Left lung (tissue), 10 donors: Measurements from ENCODE around the gene PRKG1. TPM values are rescaled to one million over a fixed set of nuclear protein-coding genes. Genes with fewer than 3 reads are reported as not detected.
"Not testable (repeated sequence)": the region's sequence is repeated elsewhere in the genome, so short reads cannot be mapped to it uniquely, and the experiment has no call there.

Experiments used
- ATAC-seq: fragments of 200-7000 bp; cut with Tn5 transposase; one replicate; pipeline ENCODE4 v1.9.1; 2020; ENCODE audit warnings: moderate library complexity
- DNase-seq, 4 donors: peaks; one replicate each; pipeline ENCODE4 v3.0.0-alpha.2; 2013 to 2020
- H3K27ac ChIP-seq, 2 donors: fragments of 200-600 bp; sonication (generic) in 1 of 2; one replicate each; pipeline versions ENCODE4 v1.5.0 to v1.8.0; 2020 to 2021
- H3K27me3 ChIP-seq, 2 donors: fragments of 200-600 bp; sonication (generic) in 1 of 2; one replicate each; pipeline versions ENCODE4 v1.5.0 to v1.8.0; 2020 to 2021
- H3K36me3 ChIP-seq, 2 donors: fragments of 200-600 bp; sonication (generic) in 1 of 2; one replicate each; pipeline versions ENCODE4 v1.5.0 to v1.8.0; 2020 to 2021
- H3K4me1 ChIP-seq, 2 donors: fragments of 200-600 bp; one replicate each; pipeline ENCODE4 v1.8.0; 2021
- H3K4me3 ChIP-seq, 2 donors: fragments of 200-600 bp; sonication (generic) in 1 of 2; one replicate each; pipeline versions ENCODE4 v1.5.0 to v1.8.0; 2020 to 2021; ENCODE audit warnings: mild to moderate bottlenecking in 1 of 2
- H3K9me3 ChIP-seq, 2 donors: fragments of 200-600 bp; sonication (generic) in 1 of 2; one replicate each; pipeline versions ENCODE4 v1.5.0 to v1.8.0; 2020 to 2021
- intact Hi-C, 2 donors: fragments of 100-400 bp; cut with DNase I; formaldehyde crosslinking; loops; one replicate each; pipeline versions ENCODE4 v1.11.2 to v1.14.2; 2022
- polyA plus RNA-seq, 6 donors: library from polyadenylated mRNA; unstranded; fragments of 120-200 nt; gene quantifications; one replicate each; pipeline ENCODE4 v1.2.1, GENCODE V29; 2013; ENCODE audit not compliant: insufficient read length in 6 of 6
- total RNA-seq, 2 donors: library from RNA; stranded (reverse); fragmentation: NEBNext Ultra II Directional; extraction: Animal tissue kit (Norgen Biotek cat#: 25700); gene quantifications; one replicate each; pipeline ENCODE4 v1.2.1, GENCODE V29; 2021
- TF ChIP-seq, protein P1 (sequence below), 2 donors: fragments of 200-600 bp; sonication (generic) in 1 of 2; IDR thresholded peaks; one replicate each; pipeline versions ENCODE4 v1.5.0 to v1.8.0; 2021; ENCODE audit warnings: antibody characterized with exemption in 2 of 2
- donor health status: DM: no; HTN: yes; CAD: no.
- donor health status: DM: no; HTN: no; CAD: no.

The PRKG1 gene
- total and polyA plus RNA-seq, 8 donors, result 15.6 to 29.0 (median 17.8) TPM

GRCh38 chr10:51574248-51575048, 500.2 kb downstream of the PRKG1 start:
- TF ChIP-seq, protein P1, sequence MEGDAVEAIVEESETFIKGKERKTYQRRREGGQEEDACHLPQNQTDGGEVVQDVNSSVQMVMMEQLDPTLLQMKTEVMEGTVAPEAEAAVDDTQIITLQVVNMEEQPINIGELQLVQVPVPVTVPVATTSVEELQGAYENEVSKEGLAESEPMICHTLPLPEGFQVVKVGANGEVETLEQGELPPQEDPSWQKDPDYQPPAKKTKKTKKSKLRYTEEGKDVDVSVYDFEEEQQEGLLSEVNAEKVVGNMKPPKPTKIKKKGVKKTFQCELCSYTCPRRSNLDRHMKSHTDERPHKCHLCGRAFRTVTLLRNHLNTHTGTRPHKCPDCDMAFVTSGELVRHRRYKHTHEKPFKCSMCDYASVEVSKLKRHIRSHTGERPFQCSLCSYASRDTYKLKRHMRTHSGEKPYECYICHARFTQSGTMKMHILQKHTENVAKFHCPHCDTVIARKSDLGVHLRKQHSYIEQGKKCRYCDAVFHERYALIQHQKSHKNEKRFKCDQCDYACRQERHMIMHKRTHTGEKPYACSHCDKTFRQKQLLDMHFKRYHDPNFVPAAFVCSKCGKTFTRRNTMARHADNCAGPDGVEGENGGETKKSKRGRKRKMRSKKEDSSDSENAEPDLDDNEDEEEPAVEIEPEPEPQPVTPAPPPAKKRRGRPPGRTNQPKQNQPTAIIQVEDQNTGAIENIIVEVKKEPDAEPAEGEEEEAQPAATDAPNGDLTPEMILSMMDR (IDR thresholded peaks at IDR 0.05), result no peak
- H3K4me3 ChIP-seq, result no peak overlapping the region
- no peak for ATAC-seq
- no peaks in the 10 kb centered on the region for H3K27me3 ChIP-seq
- no peak overlapping the region for H3K27ac ChIP-seq
- no peaks in the 10 kb centered on the region for H3K36me3 ChIP-seq
- intact Hi-C loops, result no loop called here
- H3K4me1 ChIP-seq, result no peaks in the 10 kb centered on the region
- DNase-seq, result no peak
- no peaks in the 10 kb centered on the region for H3K9me3 ChIP-seq

DNA sequence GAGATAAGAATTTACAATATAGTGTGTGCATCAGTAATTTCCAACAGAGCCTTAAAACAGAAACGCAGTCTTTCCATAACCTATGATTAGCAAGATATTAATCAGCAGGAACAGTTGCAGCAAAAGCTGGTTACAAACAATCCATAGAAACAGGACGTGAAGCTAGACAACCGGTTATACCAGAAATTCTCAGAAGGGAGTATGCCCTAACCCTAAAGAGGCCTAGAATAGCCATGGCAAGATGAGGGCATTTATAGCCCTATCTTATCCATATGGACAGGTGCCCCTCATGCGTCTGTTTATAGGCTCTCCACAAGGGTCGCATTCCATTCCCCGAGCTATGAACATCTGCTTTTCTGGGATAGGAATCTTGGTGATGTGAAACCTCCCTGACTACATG, 506.9 kb downstream of the PRKG1 start:
- intact Hi-C loops, H3K4me1 ChIP-seq, DNase-seq, H3K36me3 ChIP-seq, H3K4me3 ChIP-seq, H3K27ac ChIP-seq, H3K27me3 ChIP-seq, ATAC-seq: not testable (repeated sequence)
- peaks cover 0 to 10% of the 10 kb centered on the region in 2 donors for H3K9me3 ChIP-seq

- no peaks in the 10 kb centered on the region for H3K4me1 ChIP-seq
- intact Hi-C loops, result no loop called here
- TF ChIP-seq, protein P1 (IDR thresholded peaks at IDR 0.05), result no peak
- no peaks in the 10 kb centered on the region for H3K27me3 ChIP-seq
- H3K9me3 ChIP-seq, result peaks cover 0 to 10% of the 10 kb centered on the region in 2 donors
- H3K4me3 ChIP-seq, result no peak overlapping the region
- no peaks in the 10 kb centered on the region for H3K36me3 ChIP-seq
- no peak for DNase-seq
- H3K27ac ChIP-seq, result no peak overlapping the region
- ATAC-seq, result no peak
Measured at GRCh38 chr10:51583976-51584375, 509.7 kb downstream of the PRKG1 start.

- intact Hi-C loops, result no loop called here
- Histone ChIP-seq H3K36me3 (no peaks in the 10 kb centered on the region), H3K27ac (no peak overlapping the region), H3K27me3 (no peaks in the 10 kb centered on the region), H3K4me1 (no peaks in the 10 kb centered on the region), H3K9me3 (peaks cover 0 to 9% of the 10 kb centered on the region in 2 donors), H3K4me3 (no peak overlapping the region)
- ATAC-seq (no peak), DNase-seq (no peak)
- TF ChIP-seq, protein P1 (IDR thresholded peaks at IDR 0.05), result no peak
Measured at GRCh38 chr10:51585742-51586141, 511.5 kb downstream of the PRKG1 start.

DNA sequence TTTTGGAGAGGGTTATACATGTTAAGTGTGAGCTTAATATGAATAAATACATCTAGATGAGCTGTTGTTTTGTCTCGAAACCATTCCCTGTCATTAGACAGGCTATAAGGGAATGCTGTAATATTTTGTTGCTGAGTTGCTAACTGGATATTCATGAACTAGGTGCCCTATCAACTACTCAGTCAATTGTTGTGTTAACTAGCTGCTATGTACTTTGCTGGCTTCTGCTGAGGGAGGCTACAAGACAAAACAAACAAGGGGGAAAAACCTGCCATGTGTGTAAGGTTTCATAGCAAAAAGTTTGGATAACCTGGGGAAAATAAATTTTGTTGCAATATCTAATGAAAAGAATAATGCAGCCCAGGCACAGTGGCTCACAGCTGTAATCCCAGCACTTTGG, 514.7 kb downstream of the PRKG1 start:
- intact Hi-C loops, result no loop called here

More for the DNA sequence above, 514.7 kb downstream of the PRKG1 start:
- Histone ChIP-seq H3K27ac (no peak overlapping the region), H3K4me1 (no peaks in the 10 kb centered on the region), H3K9me3 (no peaks in the 10 kb centered on the region), H3K4me3 (no peak overlapping the region), H3K36me3 (no peaks in the 10 kb centered on the region), H3K27me3 (no peaks in the 10 kb centered on the region)
- TF ChIP-seq, protein P1 (IDR thresholded peaks at IDR 0.05), result no peak
- ATAC-seq (no peak), DNase-seq (peak in 1 of 4 donors; percentile 3)
